CD4-positive, alpha-beta T cell treated with Interleukin-2 at 100 ng/mL for 4 hours (primary cell): Measurements from ENCODE around the gene PGM3.
A peak's percentile ranks its signal among the peaks of the same experiment; 100 is the strongest.
"Not testable (repeated sequence)": the region's sequence is repeated elsewhere in the genome, so short reads cannot be mapped to it uniquely, and the experiment has no call there.

Experiments used
- DNase-seq: peaks from one replicate; pipeline ENCODE4 v3.0.0-alpha.2; 2020; ENCODE audit warnings: low spot score

Gene PGM3

GRCh38 chr6:83192871-83193746, at the start of gene PGM3, which contains the start of gene RWDD2A:
Gene PGM3 (minus strand): TSS chr6:83193265. CDS start chr6:83191012, 2,253 bp downstream.
Gene RWDD2A (plus strand): TSS chr6:83193357. CDS start chr6:83194452, 1,095 bp downstream.
- peak; percentile 82 for DNase-seq

- no peak for DNase-seq
These were observed 38.1 kb upstream of the PGM3 start for GRCh38 chr6:83231146-83231545.

- DNase-seq, result no peak
These were observed 33.5 kb upstream of the PGM3 start for GRCh38 chr6:83226517-83226916.

GRCh38 chr6:83221889-83222479, 28.9 kb upstream of the PGM3 start:
- peak; percentile 46 for DNase-seq

- no peak for DNase-seq
These were observed 28.2 kb upstream of the PGM3 start for GRCh38 chr6:83221276-83221675.

- no peak for DNase-seq
These were observed 27.1 kb upstream of the PGM3 start for GRCh38 chr6:83220121-83220520.

- no peak for DNase-seq
These were observed 25.6 kb upstream of the PGM3 start for GRCh38 chr6:83218646-83219045.

- DNase-seq, result no peak
These were observed 23.7 kb upstream of the PGM3 start for GRCh38 chr6:83216806-83217205.

GRCh38 chr6:83215131-83216047, 22.3 kb upstream of the PGM3 start:
- peak; percentile 69 for DNase-seq

GRCh38 chr6:83202031-83202430, 9.0 kb upstream of the PGM3 start:
- no peak for DNase-seq

- no peak for DNase-seq
These were observed 6.8 kb upstream of the PGM3 start for GRCh38 chr6:83199863-83200225.

GRCh38 chr6:83199173-83199862, 6.3 kb upstream of the PGM3 start:
- DNase-seq, result no peak

- DNase-seq, result no peak
These were observed 5.6 kb upstream of the PGM3 start for GRCh38 chr6:83198486-83199172.

GRCh38 chr6:83193747-83194566, 892 bp upstream of the PGM3 start:
- DNase-seq, result peak; percentile 10

GRCh38 chr6:83192456-83192855, 609 bp downstream of the PGM3 start:
- DNase-seq, result no peak

- not testable (repeated sequence) for DNase-seq
These were observed 1.1 kb downstream of the PGM3 start for GRCh38 chr6:83191974-83192373.

- no peak for DNase-seq
These were observed 2.4 kb downstream of the PGM3 start for GRCh38 chr6:83190626-83191025.

- DNase-seq, result no peak
These were observed 4.6 kb downstream of the PGM3 start for GRCh38 chr6:83188501-83188900.

- no peak for DNase-seq
These were observed 8.0 kb downstream of the PGM3 start for GRCh38 chr6:83185096-83185495.
